Measurements from ENCODE around the gene EPSTI1.

DNA sequence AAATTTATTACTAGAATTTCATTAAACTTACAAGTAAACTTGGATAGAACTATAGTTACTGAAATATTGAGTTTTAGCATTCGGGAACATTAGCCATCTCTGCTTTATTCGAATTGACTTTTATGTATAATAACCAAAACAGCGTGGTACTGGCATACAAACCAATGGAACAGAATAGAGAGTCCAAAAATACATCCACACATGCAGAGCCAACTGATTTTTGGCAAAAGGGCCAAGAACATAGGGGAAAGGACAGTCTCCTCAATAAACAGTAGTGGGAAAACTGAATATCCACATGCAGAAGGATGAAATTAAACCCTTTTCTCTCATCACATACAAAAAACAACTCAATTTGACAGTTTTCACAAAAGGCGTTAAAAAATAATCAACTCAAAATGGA, 84.3 kb downstream of the EPSTI1 start:
- TF ChIP-seq GATA3 (IDR thresholded peaks at IDR 0.05; ENCODE audit: low read depth, low read length): no peak
- TF ChIP-seq GATA2 (IDR thresholded peaks at IDR 0.05; ENCODE audit: low read depth, low read length): no peak

Data from SH-SY5Y (cell line).